Karpas-422 (cell line): ENCODE results near the gene PCDH15. TPM values are rescaled to one million over a fixed set of nuclear protein-coding genes. Genes with fewer than 3 reads are reported as not detected.

Experiments used
- DNase-seq: peaks from one replicate; pipeline ENCODE4 v3.0.0-alpha.2; 2015
- H2AFZ ChIP-seq: fragments of 200-600 bp; sonication (generic); 2 replicates; pipeline ENCODE4 v1.6.1; 2014; ENCODE audit warnings: antibody characterized with exemption, low read length, mixed read lengths
- H3K27ac ChIP-seq: fragments of 200-600 bp; sonication (generic); 2 replicates; pipeline ENCODE4 v1.5.1; 2014; ENCODE audit warnings: mild to moderate bottlenecking, low read length, moderate library complexity
- H3K27me3 ChIP-seq: fragments of 200-600 bp; sonication (generic); 2 replicates; pipeline ENCODE4 v1.6.1; 2014; ENCODE audit warnings: low read length, mixed read lengths
- H3K36me3 ChIP-seq: fragments of 200-600 bp; sonication (generic); 2 replicates; pipeline ENCODE4 v1.6.1; 2014; ENCODE audit warnings: low read length, mixed read lengths; ENCODE audit not compliant: insufficient read depth
- H3K4me1 ChIP-seq: fragments of 200-600 bp; sonication (generic); 2 replicates; pipeline ENCODE4 v1.6.1; 2014; ENCODE audit warnings: mild to moderate bottlenecking, low read length, mixed read lengths
- H3K4me2 ChIP-seq: fragments of 200-600 bp; sonication (generic); 2 replicates; pipeline ENCODE4 v1.6.1; 2014; ENCODE audit warnings: low read length, low read depth, mild to moderate bottlenecking; ENCODE audit not compliant: poor library complexity, severe bottlenecking
- H3K4me3 ChIP-seq: fragments of 200-600 bp; sonication (generic); 2 replicates; pipeline ENCODE4 v1.5.1; 2014; ENCODE audit warnings: mild to moderate bottlenecking, antibody characterized with exemption, low read length, mixed read lengths
- H3K79me2 ChIP-seq: fragments of 200-600 bp; sonication (generic); 2 replicates; pipeline ENCODE4 v1.6.1; 2014; ENCODE audit warnings: mild to moderate bottlenecking, low read length, mixed read lengths
- H3K9ac ChIP-seq: fragments of 200-600 bp; sonication (generic); 2 replicates; pipeline ENCODE4 v1.6.0; 2014; ENCODE audit warnings: low read length
- H3K9me2 ChIP-seq: fragments of 200-600 bp; sonication (generic), shearing (Covaris generic); replicated peaks from 2 replicates; pipeline ENCODE4 v1.6.0; 2014; ENCODE audit warnings: mild to moderate bottlenecking, low read length, moderate library complexity; ENCODE audit not compliant: insufficient read depth
- H3K9me3 ChIP-seq: fragments of 300-700, 200-600 bp; sonication (generic); 2 replicates; pipeline ENCODE4 v1.6.1; 2014; ENCODE audit warnings: low read length, mixed read lengths
- H4K20me1 ChIP-seq: fragments of 200-600 bp; sonication (generic); 2 replicates; pipeline ENCODE4 v1.6.1; 2014; ENCODE audit warnings: mild to moderate bottlenecking, antibody characterized with exemption, low read length, low read depth; ENCODE audit not compliant: insufficient read depth
- small RNA-seq: library from RNA; depleted of rRNA; stranded (forward); fragments of <200 nt; gene quantifications from one replicate; pipeline ENCODE3, GENCODE V24; 2014
- total RNA-seq: library from RNA; depleted of rRNA; stranded (reverse); fragments of >200 nt; shearing (Covaris generic); gene quantifications from 2 replicates; pipeline ENCODE4 v1.2.3, GENCODE V29; 2014; ENCODE audit warnings: low replicate concordance

PCDH15 gene
- total RNA-seq, 1 experiment from 2014 or later = not detected

DNA sequence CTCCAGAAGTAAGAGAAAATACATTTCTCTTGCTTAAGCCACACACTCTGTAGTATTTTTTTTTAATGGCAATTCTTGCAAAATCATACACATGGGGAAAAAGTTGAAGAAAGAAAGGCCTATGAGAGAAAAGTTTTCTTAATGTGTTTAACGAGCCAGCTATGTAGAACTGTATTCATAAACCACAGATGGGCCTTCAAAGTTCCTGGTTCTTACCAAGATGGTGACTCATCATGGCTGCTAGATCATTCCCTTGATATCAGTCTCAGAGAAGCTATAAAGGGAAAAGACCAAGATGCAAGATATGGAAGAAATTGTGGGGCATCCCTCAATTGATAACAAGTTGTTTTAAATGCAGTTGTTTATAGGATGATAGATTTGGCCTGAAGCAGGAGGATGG, 1035.7 kb downstream of the PCDH15 start:
- no peaks in the 10 kb centered on the region for H3K4me1 ChIP-seq
- H2AFZ ChIP-seq = no peak overlapping the region
- no peak for DNase-seq
- H3K4me2 ChIP-seq = no peak overlapping the region
- H3K79me2 ChIP-seq = no peaks in the 10 kb centered on the region
- no peaks in the 10 kb centered on the region for H3K9me2 ChIP-seq
- H3K27me3 ChIP-seq = no peaks in the 10 kb centered on the region
- H3K36me3 ChIP-seq = no peaks in the 10 kb centered on the region
- no peak overlapping the region for H3K27ac ChIP-seq
- H3K4me3 ChIP-seq = no peak overlapping the region
- H3K9me3 ChIP-seq = peaks cover 12% of the 10 kb centered on the region
- no peak overlapping the region for H3K9ac ChIP-seq
- no peaks in the 10 kb centered on the region for H4K20me1 ChIP-seq

DNA sequence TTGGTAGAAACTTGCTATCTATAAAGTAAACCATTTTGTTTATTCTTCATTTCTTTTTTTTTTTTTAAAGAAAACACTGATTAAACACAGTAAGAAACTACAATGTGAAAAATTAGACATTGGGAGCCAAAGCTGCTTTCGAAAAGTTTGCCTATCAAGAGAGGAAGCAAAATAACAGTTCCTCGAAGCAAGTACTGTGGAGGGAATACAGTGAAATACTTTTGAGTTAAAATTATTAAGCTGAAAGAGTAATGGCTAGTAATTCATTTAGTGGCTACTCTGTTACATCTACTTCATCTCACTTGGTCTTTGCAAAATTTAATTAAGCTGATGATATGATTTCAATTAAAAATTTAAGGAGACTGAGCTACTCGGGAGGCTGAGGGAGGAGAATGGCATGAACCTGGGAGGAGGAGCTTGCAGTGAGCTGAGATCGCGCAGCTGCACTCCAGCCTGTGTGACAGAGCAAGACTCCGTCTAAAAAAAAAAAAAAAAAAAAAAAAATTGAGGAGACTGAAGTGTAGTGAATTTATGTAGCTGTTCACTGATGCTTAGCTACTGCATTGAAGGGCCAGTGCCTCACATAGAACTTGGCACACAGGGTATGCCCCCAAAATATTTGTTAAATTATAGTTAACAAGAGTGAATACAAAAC, 1046.3 kb downstream of the PCDH15 start:
- peaks cover 27% of the 10 kb centered on the region for H3K9me3 ChIP-seq
- H3K4me1 ChIP-seq = no peaks in the 10 kb centered on the region
- no peak overlapping the region for H3K4me2 ChIP-seq
- no peaks in the 10 kb centered on the region for H3K36me3 ChIP-seq
- no peak overlapping the region for H3K9ac ChIP-seq
- no peaks in the 10 kb centered on the region for H3K79me2 ChIP-seq
- no peak overlapping the region for H3K4me3 ChIP-seq
- no peak overlapping the region for H3K27ac ChIP-seq
- H4K20me1 ChIP-seq = no peaks in the 10 kb centered on the region
- no peak for DNase-seq
- no peaks in the 10 kb centered on the region for H3K27me3 ChIP-seq
- no peaks in the 10 kb centered on the region for H3K9me2 ChIP-seq
- H2AFZ ChIP-seq = no peak overlapping the region

Small RNA genes within 50 kb of the gene (small RNA-seq; reads per million reads assigned to genes)
- gene AL365496.1 (not detected), gene MIR548F1 (not detected), gene RNU6-687P (not detected)
